GM21529 (cell line): ENCODE measurements around the gene GNMT.
A peak's percentile ranks its signal among the peaks of the same experiment; 100 is the strongest.
"Not testable (repeated sequence)": the region's sequence is repeated elsewhere in the genome, so short reads cannot be mapped to it uniquely, and the experiment has no call there.

Experiments used
- ATAC-seq: cut with Tn5 transposase; IDR thresholded peaks from one replicate; pipeline ENCODE4 v1.9.1; 2021; ENCODE audit not compliant: unreplicated experiment

The GNMT gene

GRCh38 chr6:42973926-42974325, 13.4 kb downstream of the GNMT start:
- ATAC-seq, result no peak

- no peak for ATAC-seq
These were observed 14.5 kb downstream of the GNMT start for GRCh38 chr6:42974919-42975505.

- ATAC-seq, result peak; percentile 19
These were observed 17.9 kb downstream of the GNMT start for GRCh38 chr6:42978487-42978838.

GRCh38 chr6:42978839-42979522, 18.4 kb downstream of the GNMT start, which contains the start of gene PEX6:
TSS of gene PEX6 (minus strand) at chr6:42979181. CDS start at chr6:42979150, 31 bp downstream.
- peak; percentile 91 for ATAC-seq

GRCh38 chr6:42979523-42980177, 19.1 kb downstream of the GNMT start:
- no peak for ATAC-seq

- ATAC-seq, result no peak
These were observed 21.3 kb downstream of the GNMT start for GRCh38 chr6:42981836-42982235.

GRCh38 chr6:42984001-42984923, 23.7 kb downstream of the GNMT start, which contains the start of gene PPP2R5D:
TSS of gene PPP2R5D (plus strand) at chr6:42984570. CDS start at chr6:42984678, 108 bp downstream.
- peak; percentile 93 for ATAC-seq

GRCh38 chr6:42984924-42985475, 24.4 kb downstream of the GNMT start:
- no peak for ATAC-seq

GRCh38 chr6:42987533-42988451, 27.2 kb downstream of the GNMT start:
- no peak for ATAC-seq

GRCh38 chr6:42988486-42989020, 28.0 kb downstream of the GNMT start:
- no peak for ATAC-seq

- no peak for ATAC-seq
These were observed 29.4 kb downstream of the GNMT start for GRCh38 chr6:42989923-42990322.

GRCh38 chr6:42993445-42993844, 32.9 kb downstream of the GNMT start:
- no peak for ATAC-seq

GRCh38 chr6:42996513-42996912, 36.0 kb downstream of the GNMT start:
- ATAC-seq, result no peak

- not testable (repeated sequence) for ATAC-seq
These were observed 37.7 kb downstream of the GNMT start for GRCh38 chr6:42998205-42998604.

GRCh38 chr6:43001843-43002242, 41.3 kb downstream of the GNMT start:
- no peak for ATAC-seq

GRCh38 chr6:43005844-43006243, 45.3 kb downstream of the GNMT start:
- ATAC-seq, result no peak

GRCh38 chr6:43006251-43006650, 45.7 kb downstream of the GNMT start:
- ATAC-seq, result no peak

- ATAC-seq, result no peak
These were observed 46.6 kb downstream of the GNMT start for GRCh38 chr6:43007126-43007525.

GRCh38 chr6:43009124-43009523, 48.6 kb downstream of the GNMT start:
- no peak for ATAC-seq
